ENCODE measurements around the gene PLK5. TPM values are rescaled to one million over a fixed set of nuclear protein-coding genes. Genes with fewer than 3 reads are reported as not detected.
"Not testable (repeated sequence)": the region's sequence is repeated elsewhere in the genome, so short reads cannot be mapped to it uniquely, and the experiment has no call there.

PLK5 gene, protein sequence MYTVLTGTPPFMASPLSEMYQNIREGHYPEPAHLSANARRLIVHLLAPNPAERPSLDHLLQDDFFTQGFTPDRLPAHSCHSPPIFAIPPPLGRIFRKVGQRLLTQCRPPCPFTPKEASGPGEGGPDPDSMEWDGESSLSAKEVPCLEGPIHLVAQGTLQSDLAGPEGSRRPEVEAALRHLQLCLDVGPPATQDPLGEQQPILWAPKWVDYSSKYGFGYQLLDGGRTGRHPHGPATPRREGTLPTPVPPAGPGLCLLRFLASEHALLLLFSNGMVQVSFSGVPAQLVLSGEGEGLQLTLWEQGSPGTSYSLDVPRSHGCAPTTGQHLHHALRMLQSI
- not detected for total RNA-seq

DNA sequence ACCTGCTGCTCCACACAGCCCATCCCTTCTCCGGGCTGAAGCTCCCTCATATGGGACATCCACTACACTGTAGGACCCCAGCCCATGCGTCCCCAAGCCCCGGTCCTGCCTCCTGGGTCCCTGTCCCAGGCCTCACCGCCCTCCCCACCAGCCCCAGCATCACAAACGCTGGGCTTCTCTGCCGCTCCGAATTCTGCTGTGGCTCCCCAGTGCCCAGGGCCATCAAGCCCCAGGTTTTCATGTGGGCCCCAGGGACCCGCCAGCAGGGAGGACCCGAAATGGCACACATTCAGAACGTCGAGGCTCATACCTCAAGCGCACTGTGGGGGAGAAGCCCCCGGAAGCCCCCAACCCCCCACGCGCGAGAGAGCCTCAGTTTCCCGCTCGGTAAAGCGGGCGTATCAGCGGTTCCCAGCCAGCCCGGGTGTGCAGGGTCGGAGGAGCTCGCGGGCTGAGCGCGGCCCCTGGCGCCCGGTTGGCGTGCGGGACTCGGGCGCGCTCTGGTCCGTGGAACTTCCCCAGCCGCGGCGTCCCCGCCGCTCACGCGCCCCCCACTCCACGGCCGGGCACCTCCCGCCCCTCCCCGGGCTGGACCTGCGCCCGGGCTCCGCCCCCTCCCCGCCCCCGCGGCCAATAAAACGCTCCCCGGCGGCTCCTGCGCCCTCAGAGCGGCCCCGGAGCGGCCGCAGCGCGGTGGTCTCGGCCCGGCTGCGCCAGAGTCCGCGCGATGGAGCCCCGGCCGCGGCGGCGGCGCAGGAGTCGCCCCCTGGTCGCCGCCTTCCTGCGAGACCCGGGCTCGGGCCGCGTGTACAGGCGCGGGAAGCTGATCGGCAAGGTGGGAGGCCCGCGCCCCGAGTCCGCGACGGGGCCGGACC lies at the start of gene PLK5:
TSS of gene PLK5 (plus strand) at position 666 of the 875 bp plus-strand sequence. CDS start 2,920 bp downstream, outside the sequence.
- no peak for DNase-seq

DNA sequence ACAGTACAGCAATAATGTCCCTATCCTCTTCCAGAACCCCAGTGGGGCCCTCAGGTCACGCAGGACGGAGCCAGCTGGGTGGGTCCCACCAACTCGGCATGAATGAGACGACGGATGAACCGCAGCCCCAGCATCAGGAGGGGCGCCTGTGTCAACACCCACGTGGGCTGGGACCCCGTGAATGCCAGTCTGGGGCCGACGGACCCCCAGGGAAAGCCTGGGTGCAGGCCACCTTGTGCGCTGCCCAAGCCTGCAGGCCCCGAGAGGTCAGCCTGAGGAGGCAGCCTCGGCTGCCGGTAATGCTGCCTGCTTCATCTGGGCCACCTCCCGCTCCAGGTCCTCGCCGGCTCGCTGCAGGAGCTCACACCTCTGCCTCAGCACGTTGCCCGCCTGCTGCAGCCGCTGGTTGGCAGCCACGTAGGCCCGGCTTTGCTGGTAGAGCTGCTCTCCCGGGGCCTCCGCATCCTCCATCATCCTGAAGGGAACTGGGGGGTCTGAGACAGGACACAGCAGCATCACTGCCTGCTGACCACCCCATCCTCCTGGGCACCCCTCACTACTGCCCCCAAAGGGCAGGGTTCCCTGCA lies 49.0 kb upstream of the PLK5 start:
- DNase-seq, result no peak

DNA sequence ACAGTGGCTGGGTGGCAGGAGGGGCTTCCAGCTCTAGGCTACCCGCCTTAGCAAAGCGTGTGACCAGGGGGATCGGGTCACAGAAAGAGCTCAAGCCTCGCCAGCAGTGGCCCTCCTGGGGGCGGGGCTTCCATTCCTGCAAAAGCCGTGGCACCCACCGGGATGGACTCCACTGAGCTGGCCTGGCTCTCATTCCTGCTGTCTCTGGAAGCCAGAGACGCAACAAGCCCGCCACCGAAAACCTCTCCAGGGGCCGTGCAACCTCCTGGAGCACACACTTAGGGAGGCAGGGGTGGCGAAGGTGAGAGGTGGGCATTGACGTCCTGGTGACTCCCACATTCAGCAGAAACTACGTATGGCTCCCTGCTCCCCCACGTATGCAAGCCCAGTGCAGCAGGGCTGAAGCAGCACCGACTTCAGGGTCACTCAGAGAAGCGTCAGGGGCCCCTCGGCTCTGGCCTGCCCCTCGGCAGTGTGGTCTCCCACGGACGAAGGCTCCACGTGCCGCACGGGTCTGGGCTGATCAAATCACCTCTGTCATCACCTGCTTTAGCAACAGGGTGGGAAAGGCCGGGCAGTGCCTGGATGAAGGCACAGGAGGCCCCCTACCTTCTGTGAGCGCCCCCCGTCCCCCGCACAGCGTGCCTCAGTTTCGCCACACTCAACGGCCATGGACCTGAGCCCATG lies 48.0 kb upstream of the PLK5 start:
- no peak for DNase-seq

DNA sequence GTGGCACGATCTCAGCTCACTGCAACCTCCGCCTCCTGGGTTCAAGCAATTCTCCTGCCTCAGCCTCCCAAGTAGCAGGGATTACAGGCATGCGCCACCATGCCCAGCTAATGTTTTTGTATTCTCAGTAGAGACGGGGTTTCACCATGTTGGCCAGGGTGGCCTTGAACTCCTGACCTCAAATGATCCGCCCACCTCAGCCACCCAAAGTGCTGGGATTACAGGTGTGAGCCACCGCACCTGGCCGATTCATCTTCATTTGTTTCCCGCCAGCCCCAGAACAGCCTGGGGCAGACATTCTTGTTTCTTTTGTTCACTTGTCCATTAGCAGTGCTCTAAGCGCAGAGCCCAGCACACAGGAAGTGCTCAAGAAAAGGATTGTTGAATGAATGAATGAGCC lies 46.8 kb upstream of the PLK5 start:
- DNase-seq, result not testable (repeated sequence)

DNA sequence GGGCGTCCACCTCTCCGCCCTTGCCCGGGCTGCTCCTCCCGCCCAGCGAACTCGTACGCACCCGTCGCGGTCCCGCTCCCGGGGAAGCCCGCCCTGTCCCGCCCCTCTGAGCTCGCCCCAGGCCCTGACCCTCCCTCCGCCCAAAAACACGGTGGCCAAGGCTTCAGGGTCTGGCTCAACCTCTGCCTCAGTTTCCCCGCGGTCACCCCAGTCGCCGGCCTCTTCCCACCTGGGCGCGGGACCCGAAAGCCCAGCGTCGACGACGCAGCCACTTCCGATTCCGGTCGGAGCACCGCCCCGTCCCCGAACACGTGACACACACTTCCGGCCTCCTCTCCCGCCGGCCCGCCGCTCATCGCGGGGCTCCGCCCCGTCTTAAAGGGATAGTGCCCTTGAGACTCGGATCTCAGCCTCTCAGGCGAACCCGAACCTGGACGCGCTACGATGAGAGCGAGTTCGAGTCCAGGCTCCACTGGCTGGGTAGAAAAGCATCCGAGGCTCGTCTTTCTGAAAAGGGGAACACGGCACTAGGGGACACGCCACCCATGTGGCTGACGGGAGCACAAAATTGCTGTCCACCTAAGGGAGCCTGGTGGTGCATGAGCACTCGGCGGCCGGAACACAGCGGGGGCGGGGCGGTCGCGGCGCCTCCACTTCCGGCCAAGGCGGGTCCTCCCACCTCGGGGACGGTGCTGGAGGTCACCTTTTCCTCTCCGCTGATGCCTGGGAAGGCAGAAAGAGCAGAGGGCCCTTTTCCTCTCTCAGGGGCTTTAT lies 44.8 kb upstream of the PLK5 start, which contains the start of gene C19orf25:
TSS of gene C19orf25 (minus strand) at position 282 of the 774 bp plus-strand sequence. CDS start 312 bp downstream, outside the sequence.
- DNase-seq, result peak; percentile 85

DNA sequence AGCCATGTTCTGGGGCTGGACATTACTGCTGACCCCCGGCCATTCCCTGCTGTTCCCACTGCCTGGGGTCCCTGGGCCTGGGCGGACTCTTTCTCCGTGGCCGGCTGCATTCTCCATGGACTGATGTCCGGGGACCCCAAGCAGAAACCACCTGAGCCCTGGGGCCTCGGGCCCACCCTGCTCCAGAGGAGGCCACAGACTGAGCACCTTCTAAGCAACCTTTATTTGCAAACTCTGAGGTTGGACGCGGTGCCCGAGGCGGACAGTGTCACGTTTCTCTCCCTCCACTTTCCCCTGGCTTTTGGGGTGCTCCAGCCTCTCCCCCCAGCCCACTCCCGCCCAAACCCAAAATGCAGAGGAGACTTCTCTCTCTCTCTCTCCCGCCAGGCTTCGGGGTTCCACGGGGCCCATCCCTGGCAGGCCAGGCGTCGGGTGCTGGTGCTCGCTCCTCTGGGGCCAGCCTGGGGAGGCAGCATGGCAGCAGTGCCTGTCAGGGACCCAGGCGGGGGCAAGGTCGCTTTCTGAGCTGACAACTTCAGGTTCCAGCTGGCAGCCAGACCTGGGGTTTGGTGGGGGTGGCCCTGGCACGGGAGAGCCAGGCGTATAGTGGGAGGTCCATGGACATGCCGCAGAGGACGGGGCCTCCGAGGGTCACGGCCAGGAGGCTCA lies 42.5 kb upstream of the PLK5 start:
- DNase-seq, result no peak

DNA sequence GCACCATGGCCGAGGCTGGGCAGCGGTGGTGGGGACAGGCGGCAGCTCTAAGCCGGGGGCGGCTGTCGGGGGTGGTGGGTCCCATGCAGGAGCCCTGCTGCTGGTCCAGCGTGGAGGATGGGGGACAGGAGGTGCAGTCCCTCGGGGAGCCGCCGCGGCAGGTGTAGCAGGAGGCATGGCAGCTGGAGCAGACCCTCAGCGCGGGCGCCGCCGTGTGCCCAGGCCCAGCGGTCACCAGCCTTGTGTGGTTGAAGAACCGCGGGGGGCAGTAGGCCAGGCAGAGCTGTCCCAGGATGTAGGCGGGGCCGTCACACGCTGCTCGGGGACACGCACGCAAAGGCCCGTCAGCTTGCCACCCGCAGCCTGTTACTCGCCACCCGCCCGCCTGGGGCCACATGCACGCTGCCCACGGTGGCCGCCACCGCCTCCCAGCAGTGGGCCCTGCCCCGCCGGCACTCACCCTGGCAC lies 42.0 kb upstream of the PLK5 start:
- DNase-seq, result no peak

DNA sequence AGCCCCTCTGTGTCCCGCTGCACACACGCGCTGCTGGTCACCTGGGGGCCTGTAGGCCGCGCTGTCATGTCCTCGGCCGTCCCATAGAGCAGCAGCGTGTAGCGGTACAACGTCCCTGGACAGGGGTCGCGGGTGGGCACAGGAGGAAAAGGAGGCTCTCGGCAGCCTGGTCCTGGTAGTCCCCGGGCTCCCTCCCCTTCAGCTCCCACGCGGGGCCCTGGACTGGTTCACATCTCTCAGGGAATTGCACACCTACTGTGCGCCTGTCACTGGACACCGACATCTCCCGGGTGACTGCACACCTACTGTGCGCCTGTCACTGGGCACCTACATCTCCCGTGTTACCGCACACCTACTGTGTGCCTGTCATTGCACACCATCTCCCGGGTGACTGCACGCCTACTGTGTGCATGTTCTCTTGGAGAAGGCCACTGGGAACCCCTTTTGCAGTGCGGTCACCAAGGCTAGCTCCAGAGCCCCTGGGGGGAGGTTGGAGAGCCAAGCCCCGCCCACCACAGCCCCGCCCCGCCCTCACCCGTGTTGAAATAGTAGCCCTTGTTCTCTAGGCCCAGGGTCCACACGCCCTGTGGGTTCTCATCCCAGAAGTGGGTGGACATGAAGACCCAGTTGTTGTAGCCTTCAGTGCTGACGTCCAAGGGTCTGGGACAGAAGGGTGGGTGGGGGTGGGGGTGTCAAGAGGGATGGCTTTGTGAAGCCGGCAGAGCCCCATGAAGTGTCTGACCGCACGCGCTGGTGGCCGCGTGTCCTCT lies 41.3 kb upstream of the PLK5 start:
- DNase-seq, result no peak

DNA sequence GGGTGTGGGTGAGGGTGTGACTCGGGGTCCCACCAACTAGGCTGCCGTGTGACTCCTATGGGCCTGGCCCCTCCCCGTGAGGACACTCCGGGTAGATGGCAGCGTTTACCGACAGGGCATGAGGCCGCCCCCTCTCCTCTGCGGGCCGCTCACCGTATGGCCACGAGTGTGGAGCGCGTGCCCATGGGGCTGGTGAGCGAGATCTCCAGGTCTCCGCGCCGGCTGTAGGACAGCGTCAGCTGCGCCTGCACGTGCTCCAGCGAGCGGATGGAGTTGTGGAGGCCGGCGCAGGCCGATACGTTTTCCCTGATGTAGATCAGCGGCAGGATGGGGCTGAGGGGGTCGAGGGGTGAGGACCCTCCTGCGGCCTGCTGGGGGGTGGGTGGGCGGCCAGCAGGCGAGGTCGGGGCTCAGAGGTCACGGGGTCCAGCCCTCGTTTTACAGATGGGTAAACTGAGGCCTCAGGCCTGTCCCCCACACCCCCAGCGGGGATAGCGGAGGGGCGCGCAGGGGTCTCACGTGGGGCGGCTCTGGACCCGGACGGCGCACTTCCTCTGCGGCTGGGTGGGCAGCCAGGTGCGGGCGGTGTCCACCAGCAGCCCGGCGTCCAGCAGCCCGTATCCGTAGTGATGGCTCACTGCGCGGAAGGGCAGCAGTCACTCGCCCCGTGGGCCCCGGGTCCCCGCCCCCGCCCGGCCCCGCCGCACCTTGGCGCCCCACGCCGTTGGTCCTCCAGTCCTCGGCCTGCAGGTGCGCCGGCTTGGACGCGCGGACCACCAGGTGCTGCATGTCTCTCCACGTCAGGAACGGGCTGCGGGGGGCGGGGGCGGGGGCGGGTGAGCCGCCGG lies 40.5 kb upstream of the PLK5 start:
- DNase-seq, result no peak

DNA sequence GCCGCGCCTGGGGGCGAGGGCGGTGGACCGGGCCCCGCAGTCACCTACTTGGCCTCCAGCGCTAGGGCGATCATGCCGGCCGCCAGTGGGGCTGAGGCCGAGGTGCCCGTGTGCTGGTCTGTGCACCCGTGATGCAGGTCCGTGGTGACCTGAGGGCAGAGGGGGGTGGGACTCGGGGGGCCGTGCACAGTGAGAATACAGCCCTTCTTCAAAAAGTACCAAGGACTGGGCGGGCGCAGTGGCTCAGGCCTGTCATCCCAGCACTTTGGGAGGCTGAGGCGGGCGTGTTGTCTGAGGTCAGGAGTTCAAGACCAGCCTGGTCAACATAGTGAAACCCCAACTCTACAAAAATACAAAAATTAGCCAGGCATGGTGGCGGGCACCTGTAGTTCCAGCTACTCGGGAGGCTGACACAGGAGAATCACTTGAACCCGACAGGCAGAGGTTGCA lies 39.9 kb upstream of the PLK5 start:
- DNase-seq, result no peak

DNA sequence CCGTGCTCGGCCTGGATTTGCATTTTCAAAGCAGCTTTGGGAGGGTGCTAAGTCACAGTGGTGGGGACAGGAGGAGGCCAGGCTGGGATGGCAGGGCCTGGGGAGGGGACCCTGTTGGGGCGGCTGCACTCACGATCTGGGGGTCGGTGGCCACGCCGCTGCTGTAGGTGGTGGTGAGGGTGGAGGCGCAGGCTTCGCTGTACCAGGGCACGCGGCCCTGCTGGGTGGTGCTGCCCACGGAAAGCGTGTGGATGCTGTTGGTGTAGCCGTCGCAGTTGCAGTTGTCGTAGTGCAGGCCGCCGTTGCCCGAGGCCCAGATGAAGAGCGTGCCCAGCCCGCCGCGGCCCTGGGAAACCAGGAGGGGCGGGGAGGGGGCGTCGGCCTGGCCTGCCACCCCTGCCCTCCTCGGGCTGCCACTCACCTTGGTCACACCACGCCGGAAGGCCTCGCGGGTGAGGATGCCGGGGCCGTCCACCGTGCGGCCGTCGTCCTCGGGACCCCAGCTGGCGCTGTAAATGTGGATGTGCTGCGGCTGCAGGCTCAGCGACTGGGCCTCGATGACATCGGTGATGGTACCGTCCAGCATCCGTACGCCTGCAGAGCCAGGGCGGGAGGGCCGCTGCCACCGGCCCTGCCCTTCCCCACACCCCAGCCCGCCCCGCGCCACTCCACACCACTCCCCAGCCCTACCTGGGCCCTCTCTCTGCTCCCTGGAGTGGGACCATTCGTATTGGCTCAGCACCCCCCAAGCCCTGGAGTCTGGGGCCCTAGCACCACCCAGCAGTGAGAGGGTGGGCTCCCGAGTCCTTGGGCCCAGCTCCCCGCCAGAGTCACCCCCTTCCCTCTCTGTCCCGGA lies 36.9 kb upstream of the PLK5 start:
- no peak for DNase-seq

DNA sequence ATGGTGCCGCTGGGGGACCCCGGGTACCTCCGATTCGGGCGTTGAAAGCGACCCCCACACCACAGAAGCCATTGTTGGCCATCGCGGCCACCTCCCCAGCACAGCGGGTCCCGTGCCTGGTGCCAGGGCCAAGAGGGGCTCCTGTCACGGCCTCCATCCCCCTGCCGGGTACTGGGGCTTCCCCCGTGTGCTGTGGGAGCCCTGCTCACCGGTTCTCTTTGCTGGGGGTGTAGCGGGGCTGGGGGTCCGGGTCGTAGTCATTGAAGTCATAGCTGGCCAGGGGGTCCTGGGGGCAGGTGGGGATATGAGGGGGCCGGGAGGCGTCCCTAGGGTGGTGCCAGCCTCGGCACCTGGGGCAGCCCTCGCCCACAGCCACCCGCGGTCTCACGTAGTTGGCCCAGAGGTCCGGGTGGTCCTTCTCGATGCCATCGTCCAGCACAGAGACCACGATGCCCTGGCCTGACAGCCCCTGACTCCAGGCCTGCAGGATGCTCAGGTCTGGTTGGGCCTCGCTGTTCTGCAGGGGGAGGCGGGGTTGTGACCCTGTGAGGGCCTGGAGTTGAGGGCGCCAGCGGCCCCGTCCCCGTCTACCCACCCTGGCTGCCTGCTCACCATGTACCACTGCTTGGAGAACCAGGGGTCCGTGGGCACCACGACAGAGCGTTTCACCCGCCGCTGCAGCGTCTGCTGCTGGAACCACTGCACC lies 36.1 kb upstream of the PLK5 start:
- no peak for DNase-seq

DNA sequence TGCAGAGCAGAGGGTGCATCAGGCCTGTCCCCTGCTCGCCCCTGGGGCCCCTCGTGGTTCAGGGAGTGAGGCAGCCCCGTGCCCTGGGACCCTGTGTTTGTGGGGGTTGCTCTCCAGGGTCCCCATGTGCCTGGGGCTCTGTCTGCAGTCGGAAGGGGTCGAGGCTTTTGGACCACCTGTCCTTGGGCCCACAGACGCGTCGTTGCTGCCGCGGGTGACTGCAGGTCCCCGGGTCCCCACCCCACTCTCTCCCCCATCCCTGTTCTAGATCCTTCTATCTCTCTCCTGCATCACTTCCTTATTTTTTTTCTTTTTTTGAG lies 35.6 kb upstream of the PLK5 start:
- no peak for DNase-seq

DNA sequence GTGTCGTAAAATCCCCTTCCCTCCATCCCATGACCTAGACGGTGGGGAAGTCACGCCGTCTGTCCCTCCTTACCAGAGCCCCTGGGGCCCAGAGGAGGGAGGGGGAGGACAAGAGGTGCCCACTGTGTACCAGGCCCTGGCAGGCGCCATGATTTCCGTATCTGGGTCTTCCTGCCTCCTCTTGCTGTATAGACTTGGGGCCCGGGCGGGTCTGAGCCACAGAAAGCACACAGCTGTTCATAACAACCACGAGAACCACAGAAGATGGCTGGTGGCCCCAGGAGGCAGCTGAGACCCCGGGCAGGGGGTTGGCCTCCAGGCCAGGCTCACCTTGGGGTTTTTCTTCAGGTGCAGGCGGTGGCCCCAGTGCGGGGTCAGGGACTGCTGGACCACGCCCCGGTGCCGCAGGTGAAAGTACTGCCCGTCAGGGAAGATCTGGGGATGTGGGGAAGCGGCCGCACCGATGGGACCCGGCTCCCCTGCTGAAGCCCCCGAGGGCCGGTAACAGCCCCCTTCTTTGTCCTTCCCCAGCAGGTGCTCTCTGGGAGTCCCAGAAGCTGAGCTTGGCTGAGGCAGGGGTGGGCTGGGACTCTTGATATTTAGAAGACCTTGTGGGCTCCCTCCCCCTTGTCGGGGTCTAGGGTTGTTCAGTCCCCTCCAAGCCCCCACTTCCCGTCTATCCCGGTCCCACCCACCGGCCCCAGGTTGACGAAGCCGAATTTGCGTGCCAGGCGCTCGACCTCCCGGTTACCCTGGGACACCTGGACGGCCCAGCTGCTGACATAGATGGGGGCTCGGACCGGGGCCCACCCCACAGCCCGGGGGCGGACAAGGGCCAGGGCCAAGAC lies 34.2 kb upstream of the PLK5 start:
- DNase-seq, result no peak

DNA sequence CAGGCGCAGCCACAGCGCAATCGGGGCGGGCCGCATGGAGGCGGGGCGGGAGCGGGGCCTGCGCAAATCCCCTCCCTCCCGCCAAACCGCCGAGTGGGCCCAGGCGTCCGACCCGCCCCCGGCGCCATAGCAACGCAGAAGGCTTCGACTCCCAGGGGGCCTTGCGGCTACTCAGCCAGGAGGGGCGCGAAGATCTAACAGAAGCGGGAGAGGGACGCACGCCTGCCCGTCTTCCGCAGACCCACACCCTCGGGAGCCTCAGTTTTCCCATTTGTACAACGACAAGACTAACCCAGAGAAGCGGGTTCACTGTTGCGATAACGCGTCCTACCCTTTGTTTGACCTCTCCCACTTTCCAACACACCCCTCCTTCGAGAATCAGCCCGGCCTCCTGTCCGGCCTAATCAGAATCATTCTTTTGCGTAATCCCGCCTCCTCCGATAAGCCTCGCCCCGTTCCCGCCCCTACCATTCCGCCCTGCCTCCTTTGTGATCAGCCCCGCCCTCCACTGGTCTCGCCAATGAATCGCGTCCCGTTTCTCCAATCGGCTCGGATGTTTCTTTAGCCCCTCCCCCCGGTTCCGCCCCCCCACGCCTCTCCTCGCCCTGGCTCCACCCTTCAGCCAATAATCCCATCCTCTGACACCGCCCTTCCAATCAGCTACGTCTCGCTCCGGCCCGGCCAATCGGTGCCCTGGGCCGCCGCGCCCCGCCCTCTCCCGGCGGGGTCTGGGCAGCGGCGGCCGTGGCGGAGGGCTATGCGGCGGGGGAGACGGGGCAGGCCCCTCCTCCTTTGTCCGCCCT lies 33.4 kb upstream of the PLK5 start, which contains the start of gene PCSK4:
TSS of gene PCSK4 (minus strand) at position 40 of the 803 bp plus-strand sequence. CDS start at position 36, 4 bp downstream.
- DNase-seq, result peak; percentile 100
